Keratinocyte (primary cell): ENCODE data around the gene VWA5B2. TPM values are rescaled to one million over a fixed set of nuclear protein-coding genes. Genes with fewer than 3 reads are reported as not detected.

Source experiments
- DNase-seq: peaks from one replicate; pipeline ENCODE4 v3.0.0-alpha.2; 2011; ENCODE audit warnings: low read depth, missing footprints, low spot score
- FAIRE-seq: peaks from 2 replicates; lab custom pipeline; 2011; peaks lifted over from hg19 to GRCh38; lab: Jason Lieb, UNC
- H2AFZ ChIP-seq: 2 replicates; pipeline ENCODE4 v1.6.0; 2012; ENCODE audit warnings: low read length, control low read depth, inconsistent platforms; ENCODE audit not compliant: control insufficient read depth
- H3K27ac ChIP-seq: 2 replicates; pipeline ENCODE4 v1.5.1; 2011; ENCODE audit warnings: low read length; ENCODE audit not compliant: control insufficient read depth, insufficient read depth
- H3K27me3 ChIP-seq: 3 replicates; pipeline ENCODE4 v1.6.0; 2011; ENCODE audit warnings: low read length; ENCODE audit not compliant: control insufficient read depth, insufficient read depth; ENCODE audit errors: extremely low read depth
- H3K36me3 ChIP-seq, 2 experiments: 2 replicates in 1 of 2; 3 replicates in 1 of 2; pipeline ENCODE4 v1.5.1; 2011; ENCODE audit warnings: low read length in 2 of 2, mild to moderate bottlenecking in 1 of 2; ENCODE audit not compliant: control insufficient read depth in 2 of 2, insufficient read depth in 2 of 2; ENCODE audit errors: extremely low read depth in 1 of 2
- H3K4me1 ChIP-seq: 3 replicates; pipeline ENCODE4 v1.5.1; 2011; ENCODE audit warnings: low read length; ENCODE audit not compliant: control insufficient read depth, insufficient read depth; ENCODE audit errors: extremely low read depth
- H3K4me2 ChIP-seq: 3 replicates; pipeline ENCODE4 v1.6.0; 2011; ENCODE audit warnings: low read depth, low read length; ENCODE audit not compliant: control insufficient read depth, insufficient read depth; ENCODE audit errors: extremely low read depth
- H3K4me3 ChIP-seq, 3 experiments: fragments of 200-600 bp in 1 of 3; sonication (generic) in 1 of 3; 2 replicates in 2 of 3; 3 replicates in 1 of 3; pipeline ENCODE4 v1.5.1; 2011 to 2016; ENCODE audit warnings: low read length in 3 of 3, mild to moderate bottlenecking in 3 of 3, control low read depth in 2 of 3, inconsistent platforms in 1 of 3, low read depth in 1 of 3, mixed read lengths in 1 of 3, mixed run types in 1 of 3, moderate library complexity in 1 of 3; ENCODE audit not compliant: control insufficient read depth in 2 of 3, insufficient read depth in 2 of 3; ENCODE audit errors: extremely low read depth in 1 of 3
- H3K79me2 ChIP-seq: 2 replicates; pipeline ENCODE4 v1.6.0; 2012; ENCODE audit warnings: low read length; ENCODE audit not compliant: control insufficient read depth, insufficient read depth
- H3K9ac ChIP-seq: 3 replicates; pipeline ENCODE4 v1.6.0; 2011; ENCODE audit warnings: low read length; ENCODE audit not compliant: control insufficient read depth, insufficient read depth; ENCODE audit errors: extremely low read depth
- H3K9me1 ChIP-seq: 3 replicates; pipeline ENCODE4 v1.6.0; 2011; ENCODE audit warnings: low read length; ENCODE audit not compliant: control insufficient read depth, insufficient read depth; ENCODE audit errors: extremely low read depth
- H3K9me3 ChIP-seq: 2 replicates; pipeline ENCODE4 v1.5.1; 2012; ENCODE audit warnings: low read depth, low read length; ENCODE audit not compliant: control insufficient read depth
- H4K20me1 ChIP-seq: 3 replicates; pipeline ENCODE4 v1.6.0; 2011; ENCODE audit warnings: low read length; ENCODE audit not compliant: control insufficient read depth, insufficient read depth; ENCODE audit errors: extremely low read depth
- CTCF ChIP-seq, 3 experiments: IDR thresholded peaks in 1 of 3; conservative IDR thresholded peaks in 1 of 3; optimal IDR thresholded peaks in 1 of 3; 2 replicates in 2 of 3; 3 replicates in 1 of 3; pipeline versions ENCODE3 to v1.5.1; 2011; ENCODE audit warnings: low read length in 3 of 3, mild to moderate bottlenecking in 3 of 3, moderate library complexity in 2 of 3, control low read depth in 1 of 3, inconsistent platforms in 1 of 3; ENCODE audit not compliant: insufficient read depth in 2 of 3; ENCODE audit errors: extremely low read depth in 1 of 3
- EZH2 ChIP-seq: IDR thresholded peaks from one replicate; pipeline ENCODE4 v1.6.1; 2012; ENCODE audit warnings: inconsistent platforms, mild to moderate bottlenecking, low read length, moderate library complexity
- dilution Hi-C: fragments of 300-500 bp; cut with MboI; formaldehyde crosslinking; loops from one replicate; pipeline ENCODE4 v1.7.0; 2020; ENCODE audit warnings: low sequenced_read_pairs; ENCODE audit not compliant: extremely low pct_ligation_motif_present
- polyA plus RNA-seq, 5 experiments: library from polyadenylated mRNA; depleted of rRNA in 3 of 5; stranded (reverse) in 3 of 5; stranded (forward) in 1 of 5; unstranded in 1 of 5; fragments of >200 nt; gene quantifications; 1 replicate in 1 of 5; 2 replicates in 3 of 5; 3 replicates in 1 of 5; pipeline versions ENCODE4 v1.2.1 to v1.2.3, GENCODE V29; 2011 to 2012; ENCODE audit warnings: missing spikeins in 2 of 5, low read depth in 1 of 5, low replicate concordance in 1 of 5

The VWA5B2 gene
- polyA plus RNA-seq, 1 donor (not counting 4 experiments of a cell fraction or from before 2014, with no cell fraction given) = not detected

- no peaks in the 10 kb centered on the region for H3K36me3 ChIP-seq
- H3K27me3 ChIP-seq = peaks cover 59% of the 10 kb centered on the region
- no peak for DNase-seq
- H3K27ac ChIP-seq = no peak overlapping the region
- no peak overlapping the region for H2AFZ ChIP-seq
- H3K9me3 ChIP-seq = no peaks in the 10 kb centered on the region
- TF ChIP-seq EZH2 (no peak), CTCF (optimal IDR thresholded peaks at IDR 0.05 in 1 of 3, IDR thresholded peaks at IDR 0.05 in 1 of 3, conservative IDR thresholded peaks at IDR 0.05 in 1 of 3; ENCODE audit: extremely low read depth in 1 of 3, insufficient read depth in 2 of 3, low read length in 3 of 3) (no peak)
- no peaks in the 10 kb centered on the region for H3K79me2 ChIP-seq
- H4K20me1 ChIP-seq = no peaks in the 10 kb centered on the region
- peak overlapping the region in 1 of 3 experiments; percentile 10 for H3K4me3 ChIP-seq
- peaks cover 9% of the 10 kb centered on the region for H3K4me1 ChIP-seq
- peak overlapping the region; percentile 67 for H3K4me2 ChIP-seq
- no peak overlapping the region for H3K9ac ChIP-seq
- FAIRE-seq = no peak
- dilution Hi-C loops = no loop called here
- no peaks in the 10 kb centered on the region for H3K9me1 ChIP-seq
Observed at GRCh38 chr3:184230081-184230602, 757 bp downstream of the VWA5B2 start.

GRCh38 chr3:184230603-184231528 lies 1.5 kb downstream of the VWA5B2 start:
- no peak overlapping the region for H3K27ac ChIP-seq
- H4K20me1 ChIP-seq = no peaks in the 10 kb centered on the region
- DNase-seq (no peak), FAIRE-seq (no peak)
- dilution Hi-C loops = no loop called here
- peaks cover 9% of the 10 kb centered on the region for H3K4me1 ChIP-seq
- H3K4me3 ChIP-seq = peak overlapping the region in 2 of 3 experiments; percentile 10 to 38
- TF ChIP-seq CTCF (optimal IDR thresholded peaks at IDR 0.05 in 1 of 3, IDR thresholded peaks at IDR 0.05 in 1 of 3, conservative IDR thresholded peaks at IDR 0.05 in 1 of 3; ENCODE audit: extremely low read depth in 1 of 3, insufficient read depth in 2 of 3, low read length in 3 of 3) (no peak), EZH2 (peak; percentile 84)
- H3K9me1 ChIP-seq = no peaks in the 10 kb centered on the region
- peak overlapping the region; percentile 32 for H3K4me2 ChIP-seq
- H3K9ac ChIP-seq = no peak overlapping the region
- no peak overlapping the region for H2AFZ ChIP-seq
- peaks cover 59% of the 10 kb centered on the region for H3K27me3 ChIP-seq
- H3K79me2 ChIP-seq = no peaks in the 10 kb centered on the region
- H3K9me3 ChIP-seq = no peaks in the 10 kb centered on the region
- H3K36me3 ChIP-seq = no peaks in the 10 kb centered on the region
